Uterus (tissue), 4 donors: ENCODE results near the gene NBEA. TPM values are rescaled to one million over a fixed set of nuclear protein-coding genes. Genes with fewer than 3 reads are reported as not detected.

ENCODE experiments used
- DNase-seq, 2 donors: peaks; one replicate each; pipeline ENCODE4 v3.0.0-alpha.2; 2019 to 2020
- H3K27ac ChIP-seq, 2 donors: fragments of 200-600 bp; sonication (generic); 1 replicate in 1 of 2; 2 replicates in 1 of 2; pipeline ENCODE4 v1.5.1; 2016 to 2018
- H3K27me3 ChIP-seq, 2 donors: fragments of 200-600 bp; sonication (generic); one replicate each; pipeline ENCODE4 v1.5.1; 2018 to 2019; ENCODE audit warnings: control low read depth in 1 of 2
- H3K36me3 ChIP-seq, 2 donors: fragments of 200-600 bp; sonication (generic); one replicate each; pipeline ENCODE4 v1.5.1; 2019; ENCODE audit warnings: control low read depth in 1 of 2
- H3K4me1 ChIP-seq, 2 donors: fragments of 200-600 bp; sonication (generic); one replicate each; pipeline ENCODE4 v1.5.1; 2018 to 2019; ENCODE audit warnings: control low read depth in 1 of 2
- H3K4me3 ChIP-seq, 2 donors: fragments of 200-600 bp; sonication (generic); 1 replicate in 1 of 2; 2 replicates in 1 of 2; pipeline ENCODE4 v1.5.1; 2018 to 2019; ENCODE audit warnings: mild to moderate bottlenecking in 1 of 2
- H3K9me3 ChIP-seq, 2 donors: fragments of 200-600 bp; sonication (generic); one replicate each; pipeline ENCODE4 v1.5.1; 2019; ENCODE audit warnings: control low read depth in 1 of 2
- POLR2A ChIP-seq, 2 donors: fragments of 450-650 bp; IDR thresholded peaks; one replicate each; pipeline ENCODE4 v1.6.1; 2016; ENCODE audit warnings: antibody characterized with exemption in 2 of 2, mild to moderate bottlenecking in 1 of 2, moderate library complexity in 1 of 2
- intact Hi-C: fragments of 100-400 bp; cut with DNase I; formaldehyde crosslinking; loops from one replicate; pipeline ENCODE4 v1.15.1; 2023; ENCODE audit warnings: low total_unique reads
- total RNA-seq, 4 donors: library from RNA; depleted of rRNA in 3 of 4; stranded (reverse); fragments of >200 nt in 3 of 4; gene quantifications; one replicate each; pipeline versions ENCODE4 v1.1.0 to v1.2.4, GENCODE V29; 2014 to 2023
- TF ChIP-seq, protein P1 (sequence below), 4 experiments: fragments of 200-600 bp in 2 of 4; fragments of 450-650 bp in 2 of 4; sonication (generic) in 2 of 4; IDR thresholded peaks; one replicate each; pipeline ENCODE4 v1.5.1; 2016 to 2019; ENCODE audit warnings: antibody characterized with exemption in 4 of 4, mild to moderate bottlenecking in 2 of 4, moderate library complexity in 1 of 4
- donor health status: DM: yes; HTN: yes; CAD: no.

The NBEA gene
- total RNA-seq, 4 donors from 2014 or later = 15.6 to 58.1 (median 37.3) TPM

- H3K27ac ChIP-seq = no peak overlapping the region
- no peak for TF ChIP-seq POLR2A (IDR thresholded peaks at IDR 0.05)
- TF ChIP-seq, protein P1, sequence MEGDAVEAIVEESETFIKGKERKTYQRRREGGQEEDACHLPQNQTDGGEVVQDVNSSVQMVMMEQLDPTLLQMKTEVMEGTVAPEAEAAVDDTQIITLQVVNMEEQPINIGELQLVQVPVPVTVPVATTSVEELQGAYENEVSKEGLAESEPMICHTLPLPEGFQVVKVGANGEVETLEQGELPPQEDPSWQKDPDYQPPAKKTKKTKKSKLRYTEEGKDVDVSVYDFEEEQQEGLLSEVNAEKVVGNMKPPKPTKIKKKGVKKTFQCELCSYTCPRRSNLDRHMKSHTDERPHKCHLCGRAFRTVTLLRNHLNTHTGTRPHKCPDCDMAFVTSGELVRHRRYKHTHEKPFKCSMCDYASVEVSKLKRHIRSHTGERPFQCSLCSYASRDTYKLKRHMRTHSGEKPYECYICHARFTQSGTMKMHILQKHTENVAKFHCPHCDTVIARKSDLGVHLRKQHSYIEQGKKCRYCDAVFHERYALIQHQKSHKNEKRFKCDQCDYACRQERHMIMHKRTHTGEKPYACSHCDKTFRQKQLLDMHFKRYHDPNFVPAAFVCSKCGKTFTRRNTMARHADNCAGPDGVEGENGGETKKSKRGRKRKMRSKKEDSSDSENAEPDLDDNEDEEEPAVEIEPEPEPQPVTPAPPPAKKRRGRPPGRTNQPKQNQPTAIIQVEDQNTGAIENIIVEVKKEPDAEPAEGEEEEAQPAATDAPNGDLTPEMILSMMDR (IDR thresholded peaks at IDR 0.05) = no peak
- no peak for DNase-seq
- no peaks in the 10 kb centered on the region for H3K27me3 ChIP-seq
- no peaks in the 10 kb centered on the region for H3K4me1 ChIP-seq
- H3K9me3 ChIP-seq = no peaks in the 10 kb centered on the region
- intact Hi-C loops = no loop called here
- no peaks in the 10 kb centered on the region for H3K36me3 ChIP-seq
- no peak overlapping the region for H3K4me3 ChIP-seq
These were observed 540.5 kb downstream of the NBEA start for GRCh38 chr13:35482527-35482926.

GRCh38 chr13:35483761-35484160, 541.7 kb downstream of the NBEA start:
- TF ChIP-seq POLR2A (IDR thresholded peaks at IDR 0.05) = no peak
- TF ChIP-seq, protein P1 (IDR thresholded peaks at IDR 0.05) = no peak
- Histone ChIP-seq H3K27ac (no peak overlapping the region), H3K9me3 (no peaks in the 10 kb centered on the region), H3K4me1 (no peaks in the 10 kb centered on the region), H3K27me3 (no peaks in the 10 kb centered on the region), H3K4me3 (no peak overlapping the region), H3K36me3 (no peaks in the 10 kb centered on the region)
- intact Hi-C loops = no loop called here
- no peak for DNase-seq

GRCh38 chr13:35484384-35484783, 542.3 kb downstream of the NBEA start:
- Histone ChIP-seq H3K36me3 (no peaks in the 10 kb centered on the region), H3K9me3 (no peaks in the 10 kb centered on the region), H3K27ac (no peak overlapping the region), H3K4me1 (no peaks in the 10 kb centered on the region), H3K27me3 (no peaks in the 10 kb centered on the region), H3K4me3 (no peak overlapping the region)
- intact Hi-C loops = no loop called here
- no peak for TF ChIP-seq POLR2A (IDR thresholded peaks at IDR 0.05)
- TF ChIP-seq, protein P1 (IDR thresholded peaks at IDR 0.05) = no peak
- no peak for DNase-seq

DNA sequence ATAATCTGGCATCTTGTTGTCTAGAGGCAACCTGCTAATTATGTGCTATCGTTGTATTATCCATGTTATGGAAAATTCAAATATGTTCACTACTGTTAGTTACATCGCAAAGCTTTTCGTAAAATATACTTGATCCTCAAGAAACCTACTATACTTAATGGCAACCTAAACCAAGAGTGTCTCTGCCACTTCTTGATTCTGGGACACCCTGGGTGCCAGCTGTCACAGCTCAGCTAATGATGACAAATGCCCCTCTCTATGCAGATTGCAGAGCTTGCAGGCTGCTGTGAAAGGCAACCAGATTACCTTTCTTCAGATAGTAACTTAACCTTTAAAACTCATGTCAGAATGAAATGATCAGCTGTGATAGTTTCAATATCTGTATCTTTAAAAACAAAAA, 543.4 kb downstream of the NBEA start:
- intact Hi-C loops = no loop called here
- Histone ChIP-seq H3K27me3 (no peaks in the 10 kb centered on the region), H3K4me3 (no peak overlapping the region), H3K36me3 (no peaks in the 10 kb centered on the region), H3K27ac (no peak overlapping the region), H3K4me1 (no peaks in the 10 kb centered on the region), H3K9me3 (no peaks in the 10 kb centered on the region)
- TF ChIP-seq POLR2A (IDR thresholded peaks at IDR 0.05) = no peak
- TF ChIP-seq, protein P1 (IDR thresholded peaks at IDR 0.05) = no peak
- DNase-seq = no peak

GRCh38 chr13:35489050-35489449, 547.0 kb downstream of the NBEA start:
- no peak for DNase-seq
- intact Hi-C loops = no loop called here

More at GRCh38 chr13:35489050-35489449, 547.0 kb downstream of the NBEA start:
- H3K36me3 ChIP-seq = no peaks in the 10 kb centered on the region
- no peak overlapping the region for H3K27ac ChIP-seq
- no peaks in the 10 kb centered on the region for H3K27me3 ChIP-seq
- TF ChIP-seq POLR2A (IDR thresholded peaks at IDR 0.05) = no peak
- TF ChIP-seq, protein P1 (IDR thresholded peaks at IDR 0.05) = no peak
- H3K9me3 ChIP-seq = no peaks in the 10 kb centered on the region
- no peaks in the 10 kb centered on the region for H3K4me1 ChIP-seq
- no peak overlapping the region for H3K4me3 ChIP-seq
